ENCODE data around the gene NKX6-2.

The NKX6-2 gene

DNA sequence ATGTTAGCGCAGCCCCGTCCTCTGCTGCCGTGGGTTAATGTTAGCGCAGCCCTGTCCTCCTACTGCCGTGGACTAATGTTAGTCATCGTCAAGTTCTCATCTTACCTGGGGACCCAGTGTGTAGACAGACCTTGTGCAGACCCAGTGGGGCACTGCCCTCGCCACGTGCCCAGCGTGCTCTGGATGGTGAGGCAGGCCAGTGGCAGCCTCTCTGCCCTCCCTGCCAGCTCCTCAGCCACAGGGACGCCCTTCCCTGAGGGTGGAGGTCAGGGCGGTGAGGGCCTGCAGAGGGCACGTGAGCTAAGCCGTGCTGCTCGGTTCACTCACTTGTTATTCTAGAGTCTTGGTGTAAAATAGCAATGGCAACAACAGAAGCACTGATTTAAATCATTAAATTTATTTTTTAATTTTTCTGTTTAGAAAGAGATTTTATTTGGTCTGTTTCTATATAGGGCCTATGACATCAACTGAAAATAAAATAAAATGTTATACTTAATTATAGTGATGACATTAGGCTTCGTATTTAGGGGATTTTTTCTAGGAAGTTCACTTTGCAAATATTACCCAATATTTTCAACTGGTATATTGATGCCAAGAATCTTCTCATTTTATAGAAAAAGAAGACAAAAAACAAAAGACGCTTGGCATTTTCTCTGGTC lies 48.4 kb downstream of the NKX6-2 start:
- no peak for DNase-seq (ENCODE audit: low read depth in 2 of 2)

GRCh38 chr10:132735923-132736391 lies 50.0 kb downstream of the NKX6-2 start:
- no peak for DNase-seq (ENCODE audit: low read depth in 2 of 2)

DNA sequence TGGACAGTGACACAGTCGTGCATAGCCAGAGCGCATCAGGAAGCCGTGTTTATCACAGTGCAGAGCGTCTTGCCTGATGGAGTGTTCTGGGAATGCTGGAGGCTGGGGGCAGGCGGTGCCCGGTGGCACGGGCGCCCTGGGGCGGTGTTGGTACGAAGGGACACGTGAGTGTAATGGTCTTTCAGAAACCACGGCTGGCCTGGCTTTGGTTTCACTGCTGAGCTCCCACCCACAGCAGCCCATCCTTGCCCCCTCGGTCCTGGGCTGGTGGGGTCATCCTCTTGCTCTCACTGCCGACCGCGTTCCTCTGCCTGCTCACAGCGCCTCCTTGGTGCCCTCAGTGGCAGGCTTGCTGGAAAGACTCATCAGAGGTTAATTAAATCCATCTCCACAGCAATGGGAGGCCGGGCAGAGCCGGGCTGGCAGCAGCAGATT lies 50.6 kb downstream of the NKX6-2 start:
- DNase-seq (ENCODE audit: low read depth in 2 of 2), result no peak

- DNase-seq (ENCODE audit: low read depth in 2 of 2), result no peak
Observed at GRCh38 chr10:132733926-132734325, 52.0 kb downstream of the NKX6-2 start.

Data from stimulated activated CD8-positive, alpha-beta memory T cell treated with anti-CD3 and anti-CD28 coated beads, Interleukin-15, amount 100 ng/mL, for 4 hours (primary cell).